Fibroblast of lung (primary cell): ENCODE measurements around the gene SEMA5A. TPM values are rescaled to one million over a fixed set of nuclear protein-coding genes. Genes with fewer than 3 reads are reported as not detected.
A peak's percentile ranks its signal among the peaks of the same experiment; 100 is the strongest.

ENCODE experiments used
- DNase-seq, 2 donors: peaks; one replicate each; pipeline versions ENCODE4 v3.0.0 to v3.0.0-alpha.2; 2010; ENCODE audit warnings: low read depth in 2 of 2
- H2AFZ ChIP-seq: 2 replicates; pipeline ENCODE4 v1.5.1; 2012; ENCODE audit warnings: low read length, control low read depth, inconsistent platforms
- H3K27ac ChIP-seq: 2 replicates; pipeline ENCODE4 v1.5.1; 2011; ENCODE audit warnings: low read length, control low read depth; ENCODE audit not compliant: insufficient read depth
- H3K27me3 ChIP-seq: 2 replicates; pipeline ENCODE4 v1.5.1; 2011; ENCODE audit warnings: mild to moderate bottlenecking, low read length; ENCODE audit not compliant: control insufficient read depth, insufficient read depth
- H3K36me3 ChIP-seq: 2 replicates; pipeline ENCODE4 v1.5.1; 2011; ENCODE audit warnings: low read length; ENCODE audit not compliant: control insufficient read depth, insufficient read depth
- H3K4me1 ChIP-seq: 2 replicates; pipeline ENCODE4 v1.5.1; 2011; ENCODE audit warnings: low read length; ENCODE audit not compliant: control insufficient read depth, insufficient read depth; ENCODE audit errors: extremely low read depth
- H3K4me2 ChIP-seq: 2 replicates; pipeline ENCODE4 v1.5.1; 2011; ENCODE audit warnings: low read length, control low read depth; ENCODE audit not compliant: insufficient read depth; ENCODE audit errors: extremely low read depth
- H3K4me3 ChIP-seq, 4 experiments: fragments of 200-600 bp in 1 of 4; sonication (generic) in 1 of 4; replicated peaks in 1 of 4; 2 replicates each; pipeline ENCODE4 v1.5.1; 2011 to 2016; ENCODE audit warnings: low read length in 4 of 4, low read depth in 3 of 4, mild to moderate bottlenecking in 3 of 4, control low read depth in 2 of 4, inconsistent platforms in 1 of 4, mixed read lengths in 1 of 4; ENCODE audit not compliant: insufficient read depth in 1 of 4; ENCODE audit errors: control extremely low read depth in 1 of 4
- H3K79me2 ChIP-seq: 2 replicates; pipeline ENCODE4 v1.5.1; 2012; ENCODE audit warnings: mild to moderate bottlenecking, low read length, inconsistent platforms; ENCODE audit not compliant: control insufficient read depth, insufficient read depth
- H3K9ac ChIP-seq: 2 replicates; pipeline ENCODE4 v1.5.1; 2011; ENCODE audit warnings: mild to moderate bottlenecking, low read length, control low read depth; ENCODE audit not compliant: insufficient read depth
- H3K9me3 ChIP-seq: 2 replicates; pipeline ENCODE4 v1.5.1; 2012; ENCODE audit warnings: low read depth, low read length; ENCODE audit not compliant: control insufficient read depth, insufficient read depth
- H4K20me1 ChIP-seq: 2 replicates; pipeline ENCODE4 v1.5.1; 2011; ENCODE audit warnings: low read length; ENCODE audit not compliant: control insufficient read depth, insufficient read depth; ENCODE audit errors: extremely low read depth
- EZH2 ChIP-seq: IDR thresholded peaks from 2 replicates; pipeline ENCODE4 v1.5.1; 2012; ENCODE audit warnings: low read length, control low read depth, mild to moderate bottlenecking; ENCODE audit errors: missing control alignments
- polyA plus RNA-seq, 2 donors: library from polyadenylated mRNA; depleted of rRNA in 1 of 2; stranded (reverse) in 1 of 2; unstranded in 1 of 2; fragments of >200 nt; gene quantifications; 2 replicates each; pipeline ENCODE4 v1.2.1, GENCODE V29; 2011 to 2012; ENCODE audit warnings: missing spikeins in 1 of 2
- total RNA-seq: library from RNA; depleted of rRNA; stranded (reverse); fragments of >200 nt; gene quantifications from 2 replicates; pipeline ENCODE4 v1.2.1, GENCODE V29; 2014
- TF ChIP-seq, protein P1 (sequence below), 2 donors: IDR thresholded peaks in 1 of 2; conservative IDR thresholded peaks in 1 of 2; 1 replicate in 1 of 2; 2 replicates in 1 of 2; pipeline ENCODE4 v1.5.1; 2011 to 2012; ENCODE audit warnings: low read length in 2 of 2, control low read depth in 1 of 2, inconsistent platforms in 1 of 2, low read depth in 1 of 2, mild to moderate bottlenecking in 1 of 2

Gene SEMA5A
- total and polyA plus RNA-seq, 2 donors (not counting 1 experiment from before 2014, with no cell fraction given): 30.6 to 49.0 TPM

DNA sequence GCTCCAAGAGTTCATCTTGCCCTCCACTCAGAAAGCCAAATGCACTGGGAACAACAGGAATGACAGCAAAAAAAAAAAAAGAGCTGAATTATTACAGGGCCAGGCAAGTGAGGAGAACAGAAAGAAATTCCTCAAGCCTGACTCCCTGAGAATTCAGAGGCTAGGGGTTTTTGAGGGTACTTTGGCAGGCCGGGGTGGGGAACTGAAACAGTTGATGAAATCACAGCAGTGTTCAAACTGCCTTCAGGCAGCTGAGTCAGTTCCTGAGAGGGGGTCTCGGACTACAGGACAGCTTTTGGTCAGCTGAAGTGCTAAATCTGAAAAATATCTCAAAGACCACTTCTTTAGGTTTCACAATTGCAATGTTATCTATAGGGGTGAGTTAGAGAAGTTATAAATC is 419.4 kb downstream of the SEMA5A start:
- Histone ChIP-seq H3K4me2 (no peak overlapping the region), H4K20me1 (no peaks in the 10 kb centered on the region), H3K9ac (no peak overlapping the region), H2AFZ (no peak overlapping the region), H3K4me3 (no peak overlapping the region), H3K9me3 (no peaks in the 10 kb centered on the region), H3K4me1 (peaks cover under 1% of the 10 kb centered on the region), H3K27ac (no peak overlapping the region), H3K36me3 (peaks cover 2% of the 10 kb centered on the region), H3K79me2 (no peaks in the 10 kb centered on the region), H3K27me3 (no peaks in the 10 kb centered on the region)
- peak; percentile 57 to 69 for DNase-seq
- TF ChIP-seq EZH2: no peak
- TF ChIP-seq, protein P1, sequence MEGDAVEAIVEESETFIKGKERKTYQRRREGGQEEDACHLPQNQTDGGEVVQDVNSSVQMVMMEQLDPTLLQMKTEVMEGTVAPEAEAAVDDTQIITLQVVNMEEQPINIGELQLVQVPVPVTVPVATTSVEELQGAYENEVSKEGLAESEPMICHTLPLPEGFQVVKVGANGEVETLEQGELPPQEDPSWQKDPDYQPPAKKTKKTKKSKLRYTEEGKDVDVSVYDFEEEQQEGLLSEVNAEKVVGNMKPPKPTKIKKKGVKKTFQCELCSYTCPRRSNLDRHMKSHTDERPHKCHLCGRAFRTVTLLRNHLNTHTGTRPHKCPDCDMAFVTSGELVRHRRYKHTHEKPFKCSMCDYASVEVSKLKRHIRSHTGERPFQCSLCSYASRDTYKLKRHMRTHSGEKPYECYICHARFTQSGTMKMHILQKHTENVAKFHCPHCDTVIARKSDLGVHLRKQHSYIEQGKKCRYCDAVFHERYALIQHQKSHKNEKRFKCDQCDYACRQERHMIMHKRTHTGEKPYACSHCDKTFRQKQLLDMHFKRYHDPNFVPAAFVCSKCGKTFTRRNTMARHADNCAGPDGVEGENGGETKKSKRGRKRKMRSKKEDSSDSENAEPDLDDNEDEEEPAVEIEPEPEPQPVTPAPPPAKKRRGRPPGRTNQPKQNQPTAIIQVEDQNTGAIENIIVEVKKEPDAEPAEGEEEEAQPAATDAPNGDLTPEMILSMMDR (conservative IDR thresholded peaks at IDR 0.05 in 1 of 2, IDR thresholded peaks at IDR 0.05 in 1 of 2; ENCODE audit: low read depth in 1 of 2, low read length in 2 of 2): no peak

DNA sequence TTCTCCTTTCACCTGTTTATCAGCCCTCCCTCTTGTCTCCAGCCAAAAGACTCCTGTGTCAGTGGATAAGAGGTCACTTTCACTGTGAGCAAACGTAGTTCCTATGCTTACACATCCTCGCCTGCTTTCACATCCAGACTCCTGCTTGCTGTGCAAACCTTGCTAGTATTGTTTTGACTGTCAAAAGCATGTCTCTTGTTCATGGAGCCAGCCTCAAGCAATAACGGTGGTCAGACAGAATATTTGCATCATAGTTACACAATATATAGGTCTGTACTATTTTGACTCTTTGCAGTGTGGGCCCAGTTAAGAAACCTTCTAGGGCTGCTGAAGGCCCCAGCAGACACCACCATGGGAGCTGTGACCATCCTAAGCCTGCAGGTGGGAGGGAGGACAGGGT is 420.0 kb downstream of the SEMA5A start:
- Histone ChIP-seq H3K27ac (no peak overlapping the region), H3K4me2 (no peak overlapping the region), H3K36me3 (peaks cover 2% of the 10 kb centered on the region), H3K4me3 (no peak overlapping the region), H3K27me3 (no peaks in the 10 kb centered on the region), H3K4me1 (no peaks in the 10 kb centered on the region), H3K79me2 (no peaks in the 10 kb centered on the region), H3K9ac (no peak overlapping the region), H4K20me1 (no peaks in the 10 kb centered on the region), H3K9me3 (no peaks in the 10 kb centered on the region), H2AFZ (no peak overlapping the region)
- TF ChIP-seq EZH2: no peak
- TF ChIP-seq, protein P1 (conservative IDR thresholded peaks at IDR 0.05 in 1 of 2, IDR thresholded peaks at IDR 0.05 in 1 of 2; ENCODE audit: low read depth in 1 of 2, low read length in 2 of 2): no peak
- no peak for DNase-seq

DNA sequence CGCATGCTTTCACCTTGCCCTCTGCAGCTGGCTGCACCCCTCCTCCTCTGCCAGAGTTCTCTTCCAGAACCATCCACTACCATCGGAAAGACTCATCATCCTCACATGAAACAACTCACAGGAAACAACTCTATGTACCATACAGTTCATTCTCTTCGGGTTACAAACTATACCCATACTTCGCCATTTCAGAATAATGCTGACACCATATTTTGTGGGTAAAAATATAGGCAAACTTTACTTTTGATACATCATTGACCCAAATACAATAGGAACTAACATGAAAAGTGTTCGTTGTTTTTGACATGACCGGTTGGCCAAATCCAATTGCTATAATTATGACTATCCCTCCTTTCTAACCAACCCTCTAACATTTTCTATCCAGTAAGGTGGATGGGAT is 421.0 kb downstream of the SEMA5A start:
- H4K20me1 ChIP-seq: no peaks in the 10 kb centered on the region
- H2AFZ ChIP-seq: no peak overlapping the region
- DNase-seq: no peak
- H3K9ac ChIP-seq: no peak overlapping the region
- H3K9me3 ChIP-seq: no peaks in the 10 kb centered on the region
- peaks cover 2% of the 10 kb centered on the region for H3K36me3 ChIP-seq
- H3K27ac ChIP-seq: no peak overlapping the region
- no peak overlapping the region for H3K4me3 ChIP-seq
- no peaks in the 10 kb centered on the region for H3K79me2 ChIP-seq
- H3K4me1 ChIP-seq: no peaks in the 10 kb centered on the region
- TF ChIP-seq, protein P1 (conservative IDR thresholded peaks at IDR 0.05 in 1 of 2, IDR thresholded peaks at IDR 0.05 in 1 of 2; ENCODE audit: low read depth in 1 of 2, low read length in 2 of 2): no peak
- no peak for TF ChIP-seq EZH2
- H3K4me2 ChIP-seq: no peak overlapping the region
- no peaks in the 10 kb centered on the region for H3K27me3 ChIP-seq
